DMS114 treated with DMSO at 0.1 percent for 48 hours (cell line): Measurements from ENCODE around the gene PROZ.
"Not testable (repeated sequence)": the region's sequence is repeated elsewhere in the genome, so short reads cannot be mapped to it uniquely, and the experiment has no call there.

Source experiments
- DNase-seq: peaks from one replicate; lab custom pipeline; 2025; ENCODE audit not compliant: unreplicated experiment; lab: John Stamatoyannopoulos, UW

Gene PROZ

DNA sequence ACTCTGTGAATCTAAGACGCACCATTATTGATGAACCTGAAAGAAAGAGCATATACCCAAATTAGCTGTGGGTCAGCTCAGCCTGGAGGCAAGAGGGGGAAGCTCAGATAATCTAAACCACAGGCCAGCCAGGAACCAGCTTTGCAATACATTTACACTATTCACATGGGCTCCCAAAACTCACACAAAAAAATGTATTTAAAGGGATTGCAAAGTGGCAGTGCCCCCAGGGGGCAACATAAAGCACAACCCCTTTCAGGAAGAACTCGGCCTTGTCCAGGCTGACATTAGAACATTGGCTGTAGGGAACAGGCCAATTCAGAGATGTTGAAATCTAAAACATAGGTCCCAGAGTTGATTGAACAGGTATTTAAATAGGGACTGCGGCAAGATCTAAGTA is 3.2 kb upstream of the PROZ start:
- no peak for DNase-seq

DNA sequence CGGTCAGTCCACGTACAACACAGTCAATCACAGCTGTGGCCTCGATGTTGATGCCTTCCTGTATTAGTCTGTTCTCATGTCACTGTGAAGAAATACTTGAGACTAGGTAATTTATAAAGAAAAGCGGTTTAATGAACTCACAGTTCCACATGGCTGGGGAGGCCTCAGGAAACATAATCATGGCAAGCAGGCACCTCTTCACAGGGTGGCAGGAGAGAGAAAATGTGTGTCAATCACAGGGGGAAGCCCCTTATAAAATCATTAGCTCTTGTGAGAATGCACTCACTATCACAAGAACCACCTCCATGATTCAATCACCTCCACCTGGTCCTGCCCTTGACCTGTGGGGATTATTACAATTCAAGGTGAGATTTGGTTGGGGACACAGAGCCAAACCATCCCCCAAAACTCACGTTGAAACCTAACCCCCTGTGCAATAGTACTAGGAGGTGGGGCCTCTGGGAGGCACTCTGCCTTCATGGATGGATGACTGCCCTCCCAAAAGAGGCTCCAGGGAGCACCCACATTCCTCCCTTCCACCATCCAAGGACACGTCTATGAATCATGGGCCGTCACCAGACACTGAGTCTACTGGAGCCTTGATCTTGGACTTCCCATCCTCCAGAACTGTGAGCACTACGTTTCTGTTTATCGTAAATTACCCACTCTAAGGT is 2.3 kb upstream of the PROZ start:
- no peak for DNase-seq

DNA sequence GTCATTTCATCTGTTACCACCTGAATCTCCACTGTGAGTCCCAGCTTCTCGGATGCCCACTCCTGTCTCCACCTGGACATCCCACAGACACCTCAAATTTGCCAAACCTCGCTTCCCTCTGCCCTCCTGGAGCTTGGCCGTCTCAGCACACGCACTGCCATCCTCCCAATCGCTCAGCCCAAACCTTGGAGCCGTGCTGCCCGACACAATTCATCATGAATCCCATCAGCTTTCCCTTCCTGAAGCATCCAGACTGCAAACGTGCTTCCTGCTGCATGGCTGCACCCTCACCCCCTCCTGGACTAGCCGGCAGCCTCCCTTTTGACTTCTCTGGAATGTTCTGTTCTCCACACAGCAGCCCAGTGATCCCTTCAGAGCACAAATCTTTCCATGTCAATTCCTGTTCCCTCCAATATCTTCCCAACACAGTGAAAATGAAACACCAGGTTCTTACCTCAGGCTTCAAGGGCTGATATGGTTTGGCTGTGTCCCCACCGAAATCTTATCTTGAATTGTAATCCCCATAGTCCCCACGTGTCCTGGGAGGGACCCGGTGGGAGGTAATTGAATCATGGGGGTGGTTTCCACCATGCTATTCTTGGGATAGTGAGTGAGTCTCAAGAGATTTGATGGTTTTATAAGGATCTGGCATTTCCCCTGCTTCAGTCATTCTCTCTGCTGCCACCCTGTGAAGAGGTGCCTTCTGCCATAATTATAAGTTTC is 1.1 kb upstream of the PROZ start:
- DNase-seq, result no peak

DNA sequence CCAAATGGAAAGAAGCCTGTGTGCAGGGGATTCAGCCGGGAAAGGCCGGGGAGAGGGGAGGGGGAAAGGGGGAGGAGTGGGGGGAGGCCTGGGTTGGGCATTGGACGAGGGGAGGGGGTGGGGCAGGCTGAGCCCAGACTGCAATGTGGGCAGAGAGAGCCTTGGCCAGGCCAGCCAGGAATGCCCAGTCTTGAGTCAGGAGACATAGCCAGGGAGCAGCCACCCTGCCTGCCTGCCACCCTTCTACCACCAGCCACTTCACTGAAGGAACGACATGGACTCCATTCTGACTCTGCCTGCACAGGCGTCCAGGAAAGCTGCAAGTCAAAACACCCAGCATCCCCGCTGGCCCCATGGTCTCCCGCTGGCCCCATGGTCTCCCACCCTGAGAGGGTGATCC is 498 bp downstream of the PROZ start:
- no peak for DNase-seq

DNA sequence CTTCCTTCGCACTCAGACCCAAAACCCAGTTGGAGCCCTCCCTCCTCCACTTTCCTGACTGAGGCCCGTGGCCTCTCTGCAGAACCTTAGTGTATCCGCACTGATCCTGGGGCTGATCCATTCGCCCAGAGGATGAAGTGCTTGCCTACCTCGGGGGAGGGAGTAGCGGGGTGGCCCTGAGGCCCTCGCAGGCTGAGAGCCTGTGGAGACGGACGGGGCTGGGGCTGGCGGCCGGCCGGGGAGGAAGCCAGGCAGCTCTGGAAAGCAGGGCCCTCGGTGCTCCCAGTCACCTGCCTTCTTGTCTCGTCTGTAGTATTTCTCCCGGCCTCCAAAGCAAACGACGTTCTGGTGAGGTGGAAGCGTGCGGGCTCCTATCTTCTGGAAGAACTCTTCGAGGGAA is 1.3 kb downstream of the PROZ start:
- no peak for DNase-seq

DNA sequence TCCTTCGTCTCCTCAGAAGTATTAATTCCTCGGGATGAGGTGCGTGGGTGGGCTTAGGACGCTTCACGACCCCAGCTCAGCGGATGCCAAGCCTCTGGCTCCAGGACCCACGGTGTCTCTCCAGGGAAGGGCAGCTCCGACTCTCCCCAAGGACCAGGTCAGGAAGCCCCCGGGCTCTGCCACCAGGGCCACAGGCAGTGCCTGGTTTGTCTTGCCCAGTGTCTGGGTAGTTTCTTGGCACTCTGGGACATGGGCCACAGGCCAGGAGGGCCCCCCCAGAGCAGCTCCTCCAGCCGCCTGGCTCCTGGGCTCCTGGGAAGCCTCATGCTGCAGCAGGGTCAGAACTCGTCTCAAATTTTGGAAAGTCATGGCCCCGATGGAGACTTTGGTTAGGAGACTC is 2.5 kb downstream of the PROZ start:
- no peak for DNase-seq

DNA sequence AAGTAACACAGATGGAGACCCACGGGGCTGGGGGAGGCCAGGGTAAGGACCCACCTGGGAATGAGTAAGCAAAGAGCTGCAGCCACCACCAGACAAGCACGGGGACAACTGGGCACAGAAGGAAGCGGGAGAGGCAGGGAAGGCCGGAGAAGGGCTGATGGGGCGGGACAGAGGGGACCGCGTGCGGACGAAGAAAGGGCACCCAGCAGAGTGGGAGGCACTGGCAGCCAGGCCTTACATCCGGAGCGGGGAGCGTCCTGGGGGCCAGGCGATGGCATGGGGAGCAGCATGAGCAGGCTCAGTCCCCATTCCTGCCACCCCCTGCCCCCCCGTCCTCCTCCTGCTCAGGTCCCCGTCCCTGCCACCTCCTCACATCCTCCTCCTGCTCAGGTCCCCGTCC is 3.0 kb downstream of the PROZ start:
- no peak for DNase-seq

DNA sequence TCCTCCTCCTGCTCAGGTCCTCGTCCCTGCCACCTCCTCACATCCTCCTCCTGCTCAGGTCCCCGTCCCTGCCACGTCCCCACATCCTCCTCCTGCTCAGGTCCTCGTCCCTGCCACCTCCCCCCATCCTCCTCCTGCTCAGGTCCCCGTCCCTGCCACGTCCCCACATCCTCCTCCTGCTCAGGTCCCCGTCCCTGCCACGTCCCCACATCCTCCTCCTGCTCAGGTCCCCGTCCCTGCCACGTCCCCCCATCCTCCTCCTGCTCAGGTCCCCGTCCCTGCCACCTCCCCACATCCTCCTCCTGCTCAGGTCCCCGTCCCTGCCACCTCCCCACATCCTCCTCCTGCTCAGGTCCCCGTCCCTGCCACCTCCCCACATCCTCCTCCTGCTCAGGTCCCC is 3.5 kb downstream of the PROZ start:
- not testable (repeated sequence) for DNase-seq

DNA sequence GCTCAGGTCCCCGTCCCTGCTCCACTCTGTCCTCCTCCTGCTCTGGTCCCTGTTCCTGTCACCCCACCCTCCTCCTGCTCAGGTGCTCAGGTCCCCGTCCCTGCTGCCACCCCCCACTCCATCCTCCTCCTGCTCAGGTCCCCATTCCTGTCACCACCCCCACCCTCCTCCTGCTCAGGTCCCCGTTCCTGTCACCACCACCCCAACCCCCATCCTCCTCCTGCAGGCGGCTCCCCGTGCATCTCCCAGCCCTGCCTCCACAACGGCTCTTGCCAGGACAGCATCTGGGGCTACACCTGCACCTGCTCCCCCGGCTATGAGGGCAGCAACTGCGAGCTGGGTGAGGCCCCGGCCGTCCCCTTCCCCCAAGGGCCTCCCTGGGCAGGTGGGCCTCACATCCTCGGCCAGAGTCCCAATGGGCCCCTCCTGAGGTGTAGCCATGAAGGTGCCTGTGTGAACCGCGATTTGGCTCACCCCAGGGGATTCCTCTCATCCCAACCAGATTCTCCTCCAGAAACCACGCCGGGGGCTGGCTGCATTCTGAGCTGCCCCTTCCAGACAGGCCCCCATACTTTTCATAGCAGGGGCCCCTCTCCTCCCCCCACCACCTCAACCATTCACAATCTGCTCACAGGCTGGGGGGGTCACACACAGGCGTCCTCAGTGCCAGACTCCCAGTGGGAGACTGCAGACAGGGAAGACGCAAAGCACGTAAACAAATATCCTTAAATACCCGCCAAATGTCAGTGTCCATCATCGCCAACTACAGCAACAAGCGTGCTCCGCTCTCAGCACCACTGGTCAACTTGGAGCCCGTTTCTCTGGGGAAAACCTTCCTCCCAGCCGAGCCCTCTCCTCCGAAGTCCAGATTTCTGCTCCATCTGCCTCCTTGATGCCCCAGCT is 4.6 kb downstream of the PROZ start:
- DNase-seq, result no peak

DNA sequence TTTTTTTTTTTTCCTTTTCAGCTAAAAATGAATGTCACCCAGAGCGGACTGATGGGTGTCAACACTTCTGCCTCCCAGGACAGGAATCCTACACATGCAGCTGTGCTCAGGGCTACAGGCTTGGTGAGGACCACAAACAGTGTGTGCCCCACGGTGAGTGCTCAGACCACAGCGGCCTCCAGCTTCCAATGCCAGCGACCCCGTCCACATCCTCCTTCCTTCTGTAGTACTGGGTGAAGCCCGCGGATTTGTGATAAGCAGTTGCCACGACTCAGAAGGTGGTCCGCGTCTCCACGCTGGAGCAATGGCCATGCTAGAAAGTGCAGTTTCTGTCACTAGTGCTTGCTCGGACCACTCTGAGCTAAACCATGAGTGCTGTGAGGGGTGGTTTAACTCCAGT is 6.0 kb downstream of the PROZ start:
- no peak for DNase-seq

DNA sequence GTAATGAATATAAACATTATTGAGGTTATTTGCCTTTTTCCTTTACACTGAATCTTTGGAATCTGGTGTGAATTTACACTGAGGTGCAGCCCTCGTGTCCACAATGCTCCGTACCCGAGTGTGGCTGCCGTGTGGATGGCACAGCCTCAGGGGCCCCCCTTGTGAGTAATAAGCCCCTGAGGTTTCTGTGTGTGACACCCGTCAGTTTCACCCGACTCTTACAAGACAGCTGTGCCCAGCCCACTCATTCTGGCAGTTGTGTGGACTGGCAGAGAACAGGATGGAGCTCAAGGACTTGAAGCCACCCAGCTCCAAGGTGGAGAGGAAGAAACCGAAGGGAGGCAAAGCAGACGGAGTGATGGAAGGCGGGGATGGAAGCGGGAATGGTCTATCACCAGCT is 7.8 kb downstream of the PROZ start:
- no peak for DNase-seq

DNA sequence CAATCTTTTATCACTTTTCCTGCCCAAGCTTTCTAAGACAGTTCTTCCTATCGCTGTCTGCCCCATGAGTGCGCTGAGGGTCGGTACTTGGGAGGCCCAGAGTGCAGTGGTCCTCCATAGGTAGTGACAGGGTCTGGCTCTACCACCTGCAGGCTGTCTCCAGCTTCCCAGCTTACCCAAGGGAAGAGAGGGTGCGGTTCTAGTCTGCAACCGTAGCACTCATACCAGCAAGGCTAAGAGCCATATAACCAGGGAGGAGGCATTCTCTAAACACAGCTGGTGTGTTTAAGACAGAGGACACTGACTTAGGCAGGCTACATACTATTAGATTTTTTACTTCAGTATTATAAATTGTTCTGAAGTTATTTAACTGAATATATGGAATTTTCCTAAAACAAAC is 8.2 kb downstream of the PROZ start:
- DNase-seq, result no peak

DNA sequence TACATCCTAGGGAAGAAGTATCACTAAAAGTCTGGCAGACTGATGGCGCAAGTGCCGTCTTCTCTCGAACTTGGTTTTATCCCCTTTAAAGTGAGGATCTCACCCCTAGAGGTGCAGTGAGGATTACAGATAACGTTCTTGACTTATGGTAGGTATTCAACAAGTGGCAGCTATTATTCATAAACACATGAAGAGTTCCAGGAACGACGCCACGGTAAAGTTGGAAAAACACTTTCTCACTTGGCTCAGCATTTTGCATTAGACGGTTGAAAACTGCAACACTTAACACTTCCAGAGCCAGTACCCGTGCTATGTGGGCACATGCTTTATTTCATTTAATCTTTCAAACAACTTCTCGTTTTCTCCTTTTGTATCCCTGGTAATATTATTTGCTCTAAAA is 8.7 kb downstream of the PROZ start:
- no peak for DNase-seq

DNA sequence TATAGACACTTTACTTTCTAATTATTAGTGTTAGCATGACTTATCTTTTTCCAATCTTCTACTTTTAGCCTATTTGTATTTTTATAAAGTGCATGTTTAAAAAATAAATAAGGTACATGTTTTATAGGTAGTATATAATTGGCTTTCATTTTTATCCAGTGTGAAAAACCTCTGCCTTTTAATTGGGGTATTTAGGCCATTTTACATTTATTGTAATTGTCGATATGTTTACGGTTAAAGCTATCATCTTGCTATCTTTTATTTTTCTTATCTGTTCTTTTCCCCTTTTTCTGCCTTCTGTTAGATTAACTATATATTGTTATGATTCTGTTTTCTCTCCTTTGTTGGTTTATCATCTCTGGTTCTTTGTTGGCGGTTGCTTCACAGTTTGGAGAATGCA is 9.1 kb downstream of the PROZ start:
- DNase-seq, result no peak

DNA sequence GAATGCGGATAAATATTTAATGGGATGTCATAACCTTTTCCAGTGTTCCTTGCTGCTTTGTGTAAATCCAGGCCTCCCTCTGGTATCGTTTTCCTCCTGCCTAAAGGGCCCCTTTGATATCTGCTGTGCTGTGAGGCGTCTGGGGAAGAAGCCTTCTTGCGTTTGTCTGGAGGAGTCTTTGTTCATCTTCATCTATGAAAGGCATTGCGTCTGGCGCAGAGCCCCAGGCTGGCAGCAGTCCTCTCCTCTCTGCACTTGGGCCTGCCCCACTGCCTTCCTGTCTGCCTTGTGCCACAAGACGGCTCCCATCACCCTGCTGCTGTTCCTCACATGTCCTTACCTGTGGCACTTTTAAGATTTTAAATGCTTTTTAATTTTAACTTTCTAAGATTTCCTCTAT is 9.8 kb downstream of the PROZ start:
- no peak for DNase-seq

DNA sequence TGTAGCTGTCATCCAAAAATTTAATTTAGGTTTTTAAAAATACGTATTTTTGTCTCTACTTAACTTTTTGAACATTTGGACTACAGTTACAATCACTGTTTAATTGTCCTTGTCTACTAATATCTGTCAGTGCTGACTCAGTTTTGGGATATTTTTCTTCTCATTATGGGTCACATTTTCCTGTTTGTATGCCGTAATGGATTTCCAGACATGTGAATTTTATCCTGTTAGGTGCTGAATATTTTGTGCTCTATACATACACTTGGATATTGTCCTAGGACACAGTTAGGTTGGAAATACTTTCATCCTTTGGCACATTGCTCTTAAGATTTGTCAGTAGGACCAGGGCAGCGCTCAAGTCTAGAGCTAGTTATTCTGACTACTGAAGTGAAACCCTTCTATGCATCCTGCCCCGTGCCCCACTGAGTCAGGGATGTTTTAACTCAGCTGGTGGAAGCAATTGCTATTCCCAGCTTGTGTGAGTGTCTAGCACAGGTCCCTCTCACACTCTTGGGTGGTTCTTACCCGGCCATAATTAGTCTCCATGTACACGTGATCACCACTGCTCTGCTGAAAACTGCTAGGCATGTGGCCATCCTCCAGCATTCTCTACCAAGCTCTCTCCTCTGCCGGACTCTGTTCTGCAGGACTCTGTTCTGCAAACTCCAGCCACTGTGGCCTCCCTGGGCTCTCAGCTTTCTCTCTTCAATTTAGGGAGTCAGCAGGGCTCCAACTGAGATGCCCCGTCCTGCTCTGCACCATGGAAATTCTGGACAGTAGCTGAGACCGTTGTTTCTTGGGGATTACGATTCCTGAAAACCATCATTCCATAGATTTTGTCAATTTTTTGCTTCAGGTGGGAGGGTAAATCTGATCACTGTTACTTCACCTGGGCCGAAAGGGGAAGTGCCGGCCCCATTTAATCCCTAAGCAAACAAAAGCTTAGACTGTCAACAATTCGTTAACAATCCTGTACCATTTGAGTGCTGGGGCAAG is 11.1 kb downstream of the PROZ start:
- no peak for DNase-seq

DNA sequence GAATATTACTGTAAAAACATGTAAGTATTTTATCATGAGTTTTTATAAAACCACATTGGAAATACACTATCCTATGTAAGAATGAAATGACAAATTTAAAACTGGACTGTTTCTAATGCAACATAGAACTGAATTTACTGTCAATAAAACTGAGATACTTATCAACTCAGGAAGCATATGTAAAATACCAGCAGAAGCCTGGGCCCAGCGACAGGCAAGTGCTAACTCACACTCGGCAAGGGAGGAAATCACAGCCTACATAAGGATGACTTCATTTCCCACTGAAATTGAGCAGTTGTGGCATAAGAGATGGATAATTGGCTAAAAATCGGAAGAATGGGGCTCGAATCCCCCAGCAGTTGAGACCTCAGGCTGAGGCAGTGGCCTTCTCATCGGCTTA is 12.1 kb downstream of the PROZ start:
- DNase-seq, result no peak

DNA sequence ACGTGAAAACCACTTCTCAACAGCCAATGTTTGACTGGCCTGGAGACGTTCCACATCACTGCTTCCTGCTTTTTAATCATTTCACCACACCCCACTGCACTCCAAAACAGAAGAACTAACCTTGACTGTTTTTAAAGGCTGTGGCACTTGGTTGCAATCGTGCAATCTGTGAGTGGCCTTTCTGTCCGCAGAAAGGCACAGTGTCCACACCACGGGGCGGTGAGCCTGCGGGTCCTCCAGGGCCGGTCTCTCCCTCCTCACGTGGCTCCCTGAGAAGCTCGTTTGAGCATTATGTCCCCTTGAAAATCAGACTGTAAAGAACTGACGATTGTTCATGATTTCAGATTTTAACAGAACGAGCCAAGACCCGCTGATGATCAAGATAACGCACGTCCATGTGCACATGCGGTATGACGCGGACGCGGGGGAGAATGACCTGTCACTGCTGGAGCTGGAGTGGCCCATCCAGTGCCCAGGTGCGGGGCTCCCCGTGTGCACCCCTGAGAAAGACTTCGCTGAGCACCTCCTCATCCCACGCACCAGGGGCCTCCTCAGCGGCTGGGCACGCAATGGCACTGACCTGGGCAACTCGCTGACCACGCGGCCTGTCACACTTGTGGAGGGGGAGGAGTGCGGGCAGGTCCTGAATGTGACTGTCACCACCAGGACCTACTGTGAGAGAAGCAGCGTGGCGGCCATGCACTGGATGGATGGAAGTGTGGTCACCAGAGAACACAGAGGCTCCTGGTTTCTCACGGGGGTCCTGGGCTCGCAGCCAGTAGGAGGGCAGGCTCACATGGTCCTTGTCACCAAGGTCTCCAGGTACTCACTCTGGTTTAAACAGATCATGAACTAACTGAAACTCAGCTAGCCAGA is 13.0 kb downstream of the PROZ start:
- no peak for DNase-seq

DNA sequence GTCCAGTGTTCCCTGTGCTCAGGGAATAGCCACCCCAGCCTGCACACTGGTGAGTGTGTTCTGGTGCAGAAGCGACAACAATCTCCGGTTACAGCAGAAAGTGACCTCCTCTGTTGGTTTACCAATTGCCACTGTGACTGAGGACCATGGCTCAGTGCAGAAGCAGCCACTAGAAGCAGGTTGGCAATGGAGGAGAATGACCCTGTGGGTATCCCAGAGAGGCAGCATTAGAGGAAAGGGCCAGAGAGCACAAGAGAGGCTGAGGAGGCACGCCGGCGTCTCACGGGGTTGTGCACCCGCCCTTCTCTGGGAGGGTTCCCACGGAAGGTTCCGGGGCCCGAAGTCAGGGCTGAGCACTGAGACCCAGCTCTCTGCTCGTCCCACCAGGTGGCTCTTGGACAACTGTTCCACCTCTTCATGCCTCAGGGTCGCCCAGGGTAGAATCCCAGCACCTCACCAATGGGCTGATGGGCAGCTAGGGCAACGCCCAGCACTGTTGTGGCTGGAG is 14.0 kb downstream of the PROZ start:
- no peak for DNase-seq

DNA sequence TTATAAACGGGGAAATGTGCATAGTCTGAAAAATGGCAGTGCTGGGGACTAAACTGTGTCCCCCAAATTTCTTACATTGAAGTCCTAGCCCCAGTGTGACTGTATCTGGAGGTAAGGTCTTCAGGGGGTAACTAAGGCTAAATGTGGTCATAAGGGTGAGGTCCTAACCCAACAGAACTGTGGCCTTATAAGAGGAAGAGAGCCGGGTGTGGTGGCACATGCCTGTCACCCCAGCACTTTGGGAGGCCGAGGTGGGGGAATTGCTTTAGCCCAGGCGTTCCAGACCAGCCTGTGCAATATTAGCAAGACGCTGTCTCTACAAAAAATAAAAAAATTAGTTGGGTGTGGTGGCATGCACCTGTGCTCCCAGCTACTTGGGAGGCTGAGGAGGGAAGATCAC is 17.8 kb downstream of the PROZ start:
- DNase-seq, result no peak
